ENCODE results near the gene SLC12A5.
"Not testable (repeated sequence)": the region's sequence is repeated elsewhere in the genome, so short reads cannot be mapped to it uniquely, and the experiment has no call there.

SLC12A5 gene

DNA sequence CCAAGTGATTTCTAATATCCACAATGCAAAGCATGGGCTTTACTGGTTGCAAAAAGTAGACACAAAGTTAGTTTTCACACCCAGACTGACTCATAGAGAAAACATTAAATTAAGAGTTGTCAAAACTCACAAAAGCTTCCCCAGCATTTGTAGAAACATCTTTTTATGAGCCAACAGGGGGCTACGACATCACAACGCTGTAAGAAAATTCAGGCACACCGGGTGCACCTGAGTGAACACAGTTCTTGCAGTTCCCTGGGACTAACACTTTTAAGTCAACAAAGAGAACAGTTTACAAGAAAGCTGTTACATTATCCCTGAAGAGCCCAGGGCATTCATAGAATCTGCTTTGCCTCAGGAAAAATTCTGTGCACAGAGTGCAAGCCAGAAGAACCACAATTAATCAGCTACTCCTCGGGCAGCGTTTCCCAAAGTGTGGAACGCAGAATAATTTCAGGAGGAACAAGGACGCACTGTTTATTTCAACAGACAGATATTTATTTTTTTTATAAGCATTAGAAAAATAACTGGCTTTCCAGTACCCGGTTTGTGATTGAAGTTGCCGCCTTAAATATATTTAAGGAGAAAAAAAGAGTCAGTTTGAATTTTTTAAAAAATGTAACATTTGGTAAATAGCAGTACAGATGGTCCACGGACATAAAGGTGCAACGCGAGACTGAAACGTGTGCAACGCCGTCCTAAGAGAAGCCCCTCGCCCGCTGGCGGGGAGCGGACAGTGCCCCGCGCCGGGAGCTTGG, 59.6 kb downstream of the SLC12A5 start:
- H3K56ac ChIP-seq (ENCODE audit: low read length): peak overlapping the region; percentile 100
- H2BK5ac ChIP-seq (ENCODE audit: low read length): no peak overlapping the region
- H3K4me2 ChIP-seq (ENCODE audit: low read length): peak overlapping the region; percentile 95
- H3K79me2 ChIP-seq (ENCODE audit: control insufficient read depth, insufficient read depth, low read length): peaks cover 48% of the 10 kb centered on the region
- H3K23ac ChIP-seq (ENCODE audit: low read length): peak overlapping the region; percentile 66
- peak overlapping the region; percentile 97 for H3K4me3 ChIP-seq (ENCODE audit: low read length)
- peaks cover 7% of the 10 kb centered on the region for H3K4me1 ChIP-seq (ENCODE audit: control insufficient read depth, low read depth, low read length)
- WGBS (ENCODE audit: extremely low coverage, insufficient coverage, low lambda C conversion rate): no CpG with 5 or more reads among the region's 22 CpGs
- no peaks in the 10 kb centered on the region for H3K36me3 ChIP-seq (ENCODE audit: control insufficient read depth, insufficient read depth, low read length)
- no peaks in the 10 kb centered on the region for H3K27me3 ChIP-seq (ENCODE audit: insufficient read depth, low read length, poor library complexity)
- DNase-seq: no peak
- H2BK120ac ChIP-seq (ENCODE audit: low read depth, low read length): no peak overlapping the region
- H3K27ac ChIP-seq (ENCODE audit: low read depth, low read length): peak overlapping the region; percentile 98
- H3K9ac ChIP-seq (ENCODE audit: low read length): peak overlapping the region; percentile 99
- H4K5ac ChIP-seq (ENCODE audit: low read length): no peak overlapping the region
- no peak overlapping the region for H4K8ac ChIP-seq (ENCODE audit: low read depth, low read length)
- H3K79me1 ChIP-seq (ENCODE audit: low read length): peaks cover 7% of the 10 kb centered on the region
- H3K18ac ChIP-seq (ENCODE audit: low read length): peak overlapping the region; percentile 45
- H2AK5ac ChIP-seq (ENCODE audit: low read length): no peak overlapping the region
- H3K4ac ChIP-seq (ENCODE audit: low read depth, low read length): no peak overlapping the region
- no peak overlapping the region for H2BK15ac ChIP-seq (replicated peaks; ENCODE audit: low read depth)

DNA sequence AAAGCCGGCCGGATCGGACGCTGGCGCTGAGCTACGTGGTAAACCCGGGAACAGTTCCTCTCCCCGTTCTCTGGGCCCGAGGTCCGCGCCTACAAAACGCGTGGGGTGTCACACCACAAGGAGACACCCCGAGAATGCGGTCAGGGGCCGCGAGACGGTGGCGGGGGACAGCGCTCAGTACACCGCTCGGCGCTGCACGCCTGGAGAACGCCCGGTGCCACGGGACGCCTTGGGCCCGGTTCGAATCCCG, 60.1 kb downstream of the SLC12A5 start:
- H2BK5ac ChIP-seq (ENCODE audit: low read length): no peak overlapping the region
- no peak for DNase-seq
- peaks cover 7% of the 10 kb centered on the region for H3K79me1 ChIP-seq (ENCODE audit: low read length)
- peak overlapping the region; percentile 52 for H3K4me2 ChIP-seq (ENCODE audit: low read length)
- no peak overlapping the region for H2BK120ac ChIP-seq (ENCODE audit: low read depth, low read length)
- peaks cover 46% of the 10 kb centered on the region for H3K79me2 ChIP-seq (ENCODE audit: control insufficient read depth, insufficient read depth, low read length)
- H3K23ac ChIP-seq (ENCODE audit: low read length): peak overlapping the region; percentile 89
- no peaks in the 10 kb centered on the region for H3K27me3 ChIP-seq (ENCODE audit: insufficient read depth, low read length, poor library complexity)
- H3K4ac ChIP-seq (ENCODE audit: low read depth, low read length): no peak overlapping the region
- peaks cover 7% of the 10 kb centered on the region for H3K4me1 ChIP-seq (ENCODE audit: control insufficient read depth, low read depth, low read length)
- no CpG with 5 or more reads among the region's 31 CpGs for WGBS (ENCODE audit: extremely low coverage, insufficient coverage, low lambda C conversion rate)
- H3K18ac ChIP-seq (ENCODE audit: low read length): peak overlapping the region; percentile 45
- H2AK5ac ChIP-seq (ENCODE audit: low read length): no peak overlapping the region
- H2BK15ac ChIP-seq (replicated peaks; ENCODE audit: low read depth): no peak overlapping the region
- no peak overlapping the region for H4K8ac ChIP-seq (ENCODE audit: low read depth, low read length)
- peak overlapping the region; percentile 97 for H3K4me3 ChIP-seq (ENCODE audit: low read length)
- H4K5ac ChIP-seq (ENCODE audit: low read length): no peak overlapping the region
- H3K9ac ChIP-seq (ENCODE audit: low read length): peak overlapping the region; percentile 99
- H3K56ac ChIP-seq (ENCODE audit: low read length): peak overlapping the region; percentile 100
- H3K36me3 ChIP-seq (ENCODE audit: control insufficient read depth, insufficient read depth, low read length): no peaks in the 10 kb centered on the region
- peak overlapping the region; percentile 98 for H3K27ac ChIP-seq (ENCODE audit: low read depth, low read length)

DNA sequence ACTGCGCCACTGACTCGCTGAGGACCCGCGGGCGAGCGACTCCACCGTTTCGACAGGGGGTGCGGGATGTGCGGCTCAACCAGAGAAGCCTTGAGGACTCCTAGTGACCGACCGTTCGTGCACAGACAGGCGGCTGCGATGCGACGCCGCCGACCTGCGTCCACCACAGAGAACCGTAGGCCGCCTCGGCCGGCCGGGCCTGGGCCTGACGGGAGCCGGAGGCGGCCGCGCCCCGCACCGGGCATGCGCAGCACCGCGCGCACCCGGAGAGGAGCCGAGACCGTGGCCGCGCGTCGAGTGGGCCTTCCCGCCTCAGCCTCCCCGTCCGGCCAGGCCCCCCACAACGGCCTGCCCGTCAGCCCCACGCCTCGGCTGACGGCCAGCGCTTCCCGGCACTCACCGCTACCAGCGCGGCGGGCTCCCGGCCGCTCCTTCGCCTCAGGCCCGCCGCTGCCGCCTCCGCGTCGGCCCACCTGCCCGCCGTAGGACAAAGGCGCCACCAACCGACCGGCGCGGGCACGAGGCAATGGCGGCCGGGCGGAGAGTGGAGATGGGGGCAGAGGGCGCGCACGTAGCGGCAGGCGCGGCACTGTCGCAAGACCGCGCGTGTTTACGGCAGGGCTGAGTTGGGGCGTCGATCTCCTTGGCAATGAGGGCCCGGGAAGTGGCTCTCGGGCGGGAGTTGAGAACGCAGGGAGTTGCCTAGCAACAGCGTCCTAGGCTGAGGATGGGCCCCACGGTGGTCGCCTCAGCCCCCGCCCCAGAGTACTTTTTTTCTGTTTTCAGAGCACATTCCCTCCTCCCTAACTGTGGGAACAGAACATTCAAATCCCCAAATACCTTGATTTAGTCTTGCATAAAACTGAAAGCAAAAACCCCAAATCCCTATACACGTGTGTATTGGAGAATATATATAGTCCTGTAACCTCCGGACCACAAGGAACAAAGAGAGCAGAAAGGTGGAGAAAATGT, 60.7 kb downstream of the SLC12A5 start, which contains the start of gene NCOA5:
Gene NCOA5, minus strand, starts transcription at position 546 of the 972 bp plus-strand sequence. CDS start 10,538 bp downstream, outside the sequence.
- peak within 1 kb of the TSS; percentile 66 for H3K4ac ChIP-seq (ENCODE audit: low read depth, low read length)
- no peak within 1 kb of the TSS for H2BK15ac ChIP-seq (replicated peaks; ENCODE audit: low read depth)
- peak within 1 kb of the TSS; percentile 97 for H3K4me3 ChIP-seq (ENCODE audit: low read length)
- H4K5ac ChIP-seq (ENCODE audit: low read length): no peak within 1 kb of the TSS
- peak within 1 kb of the TSS; percentile 82 for H2BK5ac ChIP-seq (ENCODE audit: low read length)
- H3K23ac ChIP-seq (ENCODE audit: low read length): peak within 1 kb of the TSS; percentile 89
- H3K4me1 ChIP-seq (ENCODE audit: control insufficient read depth, low read depth, low read length): peaks cover 7% of the 10 kb centered on the region
- peak within 1 kb of the TSS; percentile 98 for H3K27ac ChIP-seq (ENCODE audit: low read depth, low read length)
- DNase-seq: peak; percentile 98
- no peak within 1 kb of the TSS for H2BK120ac ChIP-seq (ENCODE audit: low read depth, low read length)
- H2AK5ac ChIP-seq (ENCODE audit: low read length): no peak within 1 kb of the TSS
- peaks cover 41% of the 10 kb centered on the region for H3K79me2 ChIP-seq (ENCODE audit: control insufficient read depth, insufficient read depth, low read length)
- peak within 1 kb of the TSS; percentile 100 for H3K56ac ChIP-seq (ENCODE audit: low read length)
- no peaks in the 10 kb centered on the region for H3K36me3 ChIP-seq (ENCODE audit: control insufficient read depth, insufficient read depth, low read length)
- peak within 1 kb of the TSS; percentile 99 for H3K9ac ChIP-seq (ENCODE audit: low read length)
- peak within 1 kb of the TSS; percentile 69 for H3K18ac ChIP-seq (ENCODE audit: low read length)
- H4K8ac ChIP-seq (ENCODE audit: low read depth, low read length): no peak within 1 kb of the TSS
- no CpG with 5 or more reads among the region's 100 CpGs for WGBS (ENCODE audit: extremely low coverage, insufficient coverage, low lambda C conversion rate)
- H3K4me2 ChIP-seq (ENCODE audit: low read length): peak within 1 kb of the TSS; percentile 52
- H3K79me1 ChIP-seq (ENCODE audit: low read length): peaks cover 7% of the 10 kb centered on the region
- H3K27me3 ChIP-seq (ENCODE audit: insufficient read depth, low read length, poor library complexity): no peaks in the 10 kb centered on the region

DNA sequence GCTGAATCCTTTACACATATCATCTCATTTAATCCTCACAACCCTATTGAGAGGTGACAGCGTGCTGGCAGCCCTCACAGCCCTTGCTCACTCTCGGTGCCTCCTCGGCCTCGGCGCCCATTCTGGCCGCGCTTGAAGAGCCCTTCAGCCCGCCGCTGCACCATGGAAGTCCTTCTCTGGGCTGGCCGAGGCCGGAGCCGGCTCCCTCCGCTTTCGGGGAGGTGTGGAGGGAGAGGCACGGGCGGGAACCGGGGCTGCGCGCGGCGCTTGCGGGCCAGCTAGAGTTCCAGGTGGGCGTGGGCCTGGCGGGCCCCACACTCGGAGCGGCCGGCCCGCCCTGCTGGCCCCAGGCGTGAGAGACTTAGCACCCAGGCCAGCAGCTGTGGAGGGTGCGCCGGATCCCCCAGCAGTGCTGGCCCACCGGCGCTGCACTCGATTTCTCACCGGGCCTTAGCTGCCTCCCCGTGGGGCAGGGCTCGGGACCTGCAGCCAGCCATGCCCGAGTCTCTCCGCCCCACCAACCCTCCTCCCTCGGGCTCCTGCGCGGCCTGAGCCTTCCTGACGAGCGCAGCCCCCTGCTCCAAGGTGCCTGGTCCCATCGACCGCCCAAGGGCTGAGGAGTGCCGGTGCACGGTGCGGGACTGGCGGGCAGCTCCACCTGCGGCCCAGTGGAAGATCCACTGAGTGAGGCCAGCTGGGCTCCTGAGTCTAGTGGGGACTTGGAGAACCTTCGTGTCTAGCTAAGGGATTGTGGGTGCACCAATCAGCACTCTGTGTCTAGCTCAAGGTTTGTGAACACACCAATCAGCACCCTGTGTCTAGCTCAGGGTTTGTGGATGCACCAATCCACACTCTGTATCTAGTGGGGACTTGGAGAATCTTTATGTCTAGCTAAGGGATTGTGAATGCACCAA, 62.9 kb downstream of the SLC12A5 start:
- no CpG with 5 or more reads among the region's 52 CpGs for WGBS (ENCODE audit: extremely low coverage, insufficient coverage, low lambda C conversion rate)

DNA sequence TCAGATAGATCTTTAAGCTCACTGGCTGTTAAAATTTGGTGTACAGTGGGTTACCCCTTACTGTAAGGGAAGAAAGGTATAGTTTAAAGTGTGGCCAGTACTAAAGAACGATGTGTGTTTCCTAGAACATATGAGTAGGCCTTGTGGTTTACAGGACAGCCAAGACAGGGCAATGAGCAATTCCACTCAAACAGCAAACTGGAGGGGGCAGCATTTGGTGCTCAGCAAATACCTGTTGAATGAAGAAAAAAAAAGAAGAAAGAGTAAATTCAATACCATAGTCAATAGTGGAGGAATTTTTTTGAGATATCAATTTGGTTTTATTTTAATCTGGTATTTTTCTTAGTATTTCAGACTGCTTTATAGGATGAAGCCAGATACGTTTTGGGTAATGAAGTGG, 64.5 kb downstream of the SLC12A5 start:
- H3K79me2 ChIP-seq (ENCODE audit: control insufficient read depth, insufficient read depth, low read length): peaks cover 8% of the 10 kb centered on the region
- 100% methylated on average over 1 of the region's 2 CpGs for WGBS (ENCODE audit: extremely low coverage, insufficient coverage, low lambda C conversion rate)
- no peak overlapping the region for H2BK120ac ChIP-seq (ENCODE audit: low read depth, low read length)
- no peak overlapping the region for H3K23ac ChIP-seq (ENCODE audit: low read length)
- H3K27ac ChIP-seq (ENCODE audit: low read depth, low read length): no peak overlapping the region
- H3K4me3 ChIP-seq (ENCODE audit: low read length): no peak overlapping the region
- no peak overlapping the region for H3K4ac ChIP-seq (ENCODE audit: low read depth, low read length)
- no peak overlapping the region for H3K18ac ChIP-seq (ENCODE audit: low read length)
- H3K9ac ChIP-seq (ENCODE audit: low read length): no peak overlapping the region
- no peak overlapping the region for H2BK15ac ChIP-seq (replicated peaks; ENCODE audit: low read depth)
- peaks cover 1% of the 10 kb centered on the region for H3K4me1 ChIP-seq (ENCODE audit: control insufficient read depth, low read depth, low read length)
- H4K5ac ChIP-seq (ENCODE audit: low read length): no peak overlapping the region
- no peak for DNase-seq
- no peak overlapping the region for H2BK5ac ChIP-seq (ENCODE audit: low read length)
- H3K56ac ChIP-seq (ENCODE audit: low read length): no peak overlapping the region
- no peaks in the 10 kb centered on the region for H3K36me3 ChIP-seq (ENCODE audit: control insufficient read depth, insufficient read depth, low read length)
- no peak overlapping the region for H3K4me2 ChIP-seq (ENCODE audit: low read length)
- H4K8ac ChIP-seq (ENCODE audit: low read depth, low read length): no peak overlapping the region
- H3K27me3 ChIP-seq (ENCODE audit: insufficient read depth, low read length, poor library complexity): no peaks in the 10 kb centered on the region
- no peak overlapping the region for H2AK5ac ChIP-seq (ENCODE audit: low read length)
- peaks cover 1% of the 10 kb centered on the region for H3K79me1 ChIP-seq (ENCODE audit: low read length)

More for the DNA sequence above, 62.9 kb downstream of the SLC12A5 start:
- H3K79me2 ChIP-seq (ENCODE audit: control insufficient read depth, insufficient read depth, low read length): peaks cover 20% of the 10 kb centered on the region
- H3K27ac ChIP-seq (ENCODE audit: low read depth, low read length); H3K56ac ChIP-seq (ENCODE audit: low read length); H2AK5ac ChIP-seq (ENCODE audit: low read length); H2BK5ac ChIP-seq (ENCODE audit: low read length); H3K4me1 ChIP-seq (ENCODE audit: control insufficient read depth, low read depth, low read length); H3K18ac ChIP-seq (ENCODE audit: low read length); H3K36me3 ChIP-seq (ENCODE audit: control insufficient read depth, insufficient read depth, low read length); DNase-seq; H4K5ac ChIP-seq (ENCODE audit: low read length); H3K79me1 ChIP-seq (ENCODE audit: low read length); H2BK120ac ChIP-seq (ENCODE audit: low read depth, low read length); H3K27me3 ChIP-seq (ENCODE audit: insufficient read depth, low read length, poor library complexity); H3K23ac ChIP-seq (ENCODE audit: low read length); H3K4me2 ChIP-seq (ENCODE audit: low read length); H4K8ac ChIP-seq (ENCODE audit: low read depth, low read length); H3K4me3 ChIP-seq (ENCODE audit: low read length); H3K4ac ChIP-seq (ENCODE audit: low read depth, low read length); H3K9ac ChIP-seq (ENCODE audit: low read length); H2BK15ac ChIP-seq (replicated peaks; ENCODE audit: low read depth): not testable (repeated sequence)

Measured in mesendoderm (in vitro differentiated cells).